Measurements from ENCODE around the gene PLEKHG7. TPM values are rescaled to one million over a fixed set of nuclear protein-coding genes. Genes with fewer than 3 reads are reported as not detected.

PLEKHG7 gene
- total and polyA plus RNA-seq, 9 of the 15 experiments (the other 6 are each of a cell fraction or from before 2014, with no cell fraction given) = 0.03 TPM; not detected in 8

DNA sequence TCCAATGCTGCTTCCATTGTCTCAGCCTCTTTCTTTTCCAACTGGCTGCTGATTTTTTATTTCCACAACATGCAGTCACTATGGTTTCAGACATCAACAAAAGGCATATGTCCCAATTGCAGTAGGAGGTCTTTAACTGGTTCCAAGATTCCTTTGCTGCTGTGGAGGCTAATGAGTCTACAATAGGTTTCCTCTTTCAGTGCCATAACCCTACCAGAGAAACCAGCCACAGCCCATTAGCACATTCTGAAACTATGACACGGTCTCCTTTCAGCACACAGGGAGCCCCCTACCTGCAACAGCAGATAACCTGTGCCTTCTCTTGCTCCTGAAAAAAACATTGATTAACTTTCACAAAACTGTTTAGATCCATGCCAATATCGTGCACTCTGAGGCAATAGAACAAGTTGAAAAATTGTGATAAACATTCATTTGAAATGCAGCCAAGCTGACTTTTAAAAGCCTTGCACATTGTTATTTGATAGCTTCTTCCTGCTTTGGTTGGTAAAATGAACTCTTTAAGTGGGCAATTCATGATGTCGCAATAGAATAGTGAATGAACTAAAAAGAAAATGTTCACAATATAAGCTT lies 32.4 kb downstream of the PLEKHG7 start:
- FAIRE-seq (no peak), DNase-seq (ENCODE audit: extremely low read depth in 1 of 4, low spot score in 3 of 4) (no peak), ATAC-seq (no peak; the same call in 2 of the 3 replicates)
- Histone ChIP-seq H3K27me3 (ENCODE audit: control insufficient read depth in 2 of 2, insufficient read depth in 2 of 2, low read length in 2 of 2) (peaks cover 31 to 33% of the 10 kb centered on the region in 2 experiments), H3K4me2 (ENCODE audit: insufficient read depth, low read length) (no peak overlapping the region), H3K4me1 (replicated peaks in 1 of 2; ENCODE audit: control insufficient read depth in 2 of 2, insufficient read depth in 2 of 2, low read length in 2 of 2) (no peaks in the 10 kb centered on the region), H3K4me3 (no peak overlapping the region), H3K9me1 (ENCODE audit: control insufficient read depth, insufficient read depth, low read length) (no peaks in the 10 kb centered on the region), H3K27ac (ENCODE audit: extremely low read depth, low read depth, low read length) (no peak overlapping the region), H2AFZ (ENCODE audit: low read depth, low read length) (no peak overlapping the region), H4K20me1 (replicated peaks; ENCODE audit: control insufficient read depth, insufficient read depth, low read length) (no peaks in the 10 kb centered on the region), H3K79me2 (ENCODE audit: control insufficient read depth, insufficient read depth, low read length) (no peaks in the 10 kb centered on the region), H3K36me3 (ENCODE audit: control insufficient read depth, insufficient read depth, low read length) (no peaks in the 10 kb centered on the region), H3K9ac (ENCODE audit: insufficient read depth in 1 of 2, low read depth in 2 of 2, low read length in 2 of 2) (no peak overlapping the region), H3K9me3 (replicated peaks; ENCODE audit: control insufficient read depth, insufficient read depth, low read depth, low read length) (no peaks in the 10 kb centered on the region)
- intact Hi-C loops (cut with micrococcal nuclease) (no loop called here), in situ Hi-C loops (cut with MboI) (no loop called here)
- TF ChIP-seq, protein P1, sequence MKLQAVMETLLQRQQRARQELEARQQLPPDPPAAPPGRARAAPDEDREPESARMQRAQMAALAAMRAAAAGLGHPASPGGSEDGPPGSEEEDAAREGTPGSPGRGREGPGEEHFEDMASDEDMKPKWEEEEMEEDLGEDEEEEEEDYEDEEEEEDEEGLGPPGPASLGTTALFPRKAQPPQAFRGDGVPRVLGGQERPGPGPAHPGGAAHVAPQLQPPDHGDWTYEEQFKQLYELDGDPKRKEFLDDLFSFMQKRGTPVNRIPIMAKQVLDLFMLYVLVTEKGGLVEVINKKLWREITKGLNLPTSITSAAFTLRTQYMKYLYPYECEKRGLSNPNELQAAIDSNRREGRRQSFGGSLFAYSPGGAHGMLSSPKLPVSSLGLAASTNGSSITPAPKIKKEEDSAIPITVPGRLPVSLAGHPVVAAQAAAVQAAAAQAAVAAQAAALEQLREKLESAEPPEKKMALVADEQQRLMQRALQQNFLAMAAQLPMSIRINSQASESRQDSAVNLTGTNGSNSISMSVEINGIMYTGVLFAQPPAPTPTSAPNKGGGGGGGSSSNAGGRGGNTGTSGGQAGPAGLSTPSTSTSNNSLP (IDR thresholded peaks at IDR 0.05; ENCODE audit: borderline replicate concordance, low read depth, low read length) = no peak
- TF ChIP-seq CEBPB (tag; IDR thresholded peaks at IDR 0.05) = peak; percentile 83
- TF ChIP-seq ZNF184 (CRISPR knock-in tag; IDR thresholded peaks at IDR 0.05) = no peak
- no peak for TF ChIP-seq FUS (optimal IDR thresholded peaks at IDR 0.05; ENCODE audit: low read depth, low read length)
- no peak for TF ChIP-seq ZNF316 (IDR thresholded peaks at IDR 0.05)
- TF ChIP-seq HNRNPUL1 (IDR thresholded peaks at IDR 0.05; ENCODE audit: low read length) = no peak
- TF ChIP-seq, protein P2, sequence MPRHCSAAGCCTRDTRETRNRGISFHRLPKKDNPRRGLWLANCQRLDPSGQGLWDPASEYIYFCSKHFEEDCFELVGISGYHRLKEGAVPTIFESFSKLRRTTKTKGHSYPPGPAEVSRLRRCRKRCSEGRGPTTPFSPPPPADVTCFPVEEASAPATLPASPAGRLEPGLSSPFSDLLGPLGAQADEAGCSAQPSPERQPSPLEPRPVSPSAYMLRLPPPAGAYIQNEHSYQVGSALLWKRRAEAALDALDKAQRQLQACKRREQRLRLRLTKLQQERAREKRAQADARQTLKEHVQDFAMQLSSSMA (CRISPR knock-in tag; IDR thresholded peaks at IDR 0.05) = no peak
- no peak for TF ChIP-seq MCM7 (IDR thresholded peaks at IDR 0.05)
- TF ChIP-seq, protein P3, sequence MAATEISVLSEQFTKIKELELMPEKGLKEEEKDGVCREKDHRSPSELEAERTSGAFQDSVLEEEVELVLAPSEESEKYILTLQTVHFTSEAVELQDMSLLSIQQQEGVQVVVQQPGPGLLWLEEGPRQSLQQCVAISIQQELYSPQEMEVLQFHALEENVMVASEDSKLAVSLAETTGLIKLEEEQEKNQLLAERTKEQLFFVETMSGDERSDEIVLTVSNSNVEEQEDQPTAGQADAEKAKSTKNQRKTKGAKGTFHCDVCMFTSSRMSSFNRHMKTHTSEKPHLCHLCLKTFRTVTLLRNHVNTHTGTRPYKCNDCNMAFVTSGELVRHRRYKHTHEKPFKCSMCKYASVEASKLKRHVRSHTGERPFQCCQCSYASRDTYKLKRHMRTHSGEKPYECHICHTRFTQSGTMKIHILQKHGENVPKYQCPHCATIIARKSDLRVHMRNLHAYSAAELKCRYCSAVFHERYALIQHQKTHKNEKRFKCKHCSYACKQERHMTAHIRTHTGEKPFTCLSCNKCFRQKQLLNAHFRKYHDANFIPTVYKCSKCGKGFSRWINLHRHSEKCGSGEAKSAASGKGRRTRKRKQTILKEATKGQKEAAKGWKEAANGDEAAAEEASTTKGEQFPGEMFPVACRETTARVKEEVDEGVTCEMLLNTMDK (IDR thresholded peaks at IDR 0.05; ENCODE audit: borderline replicate concordance, insufficient read depth, low read depth, low read length, poor library complexity, severe bottlenecking) = peak; percentile 13
- no peak for TF ChIP-seq CEBPG (CRISPR knock-in tag; IDR thresholded peaks at IDR 0.05)
- TF ChIP-seq CEBPG (tag; conservative IDR thresholded peaks at IDR 0.05 in 1 of 2, IDR thresholded peaks at IDR 0.05 in 1 of 2) = peak; percentile 44 to 73; a peak in 2 of 4 replicates
- TF ChIP-seq RBM25 (IDR thresholded peaks at IDR 0.05; ENCODE audit: low read depth, low read length, severe bottlenecking) = peak; percentile 10
- CTCF ChIA-PET (ENCODE audit: low intra/inter-chr PET ratio) = no interaction called here
- POLR2A ChIA-PET = no interaction called here
- no TSS peak for BruUV-seq (replicated peaks)
- WGBS (ENCODE audit: insufficient coverage, low coverage, missing lambda C conversion rate) = 15% methylated on average over 3 of the region's 3 CpGs
